ENCODE measurements around the gene CDH23.

CDH23 gene

GRCh38 chr10:71630168-71630567, 233.4 kb downstream of the CDH23 start:
- DNase-seq, result no peak

GRCh38 chr10:71631007-71631861, 234.5 kb downstream of the CDH23 start:
- DNase-seq, result no peak

GRCh38 chr10:71632200-71632820, 235.6 kb downstream of the CDH23 start:
- DNase-seq, result no peak

GRCh38 chr10:71632896-71633600, 236.3 kb downstream of the CDH23 start:
- no peak for DNase-seq

- no peak for DNase-seq
Observed at GRCh38 chr10:71633920-71634319, 237.2 kb downstream of the CDH23 start.

- DNase-seq, result no peak
Observed at GRCh38 chr10:71634531-71635164, 237.9 kb downstream of the CDH23 start.

- no peak for DNase-seq
Observed at GRCh38 chr10:71635251-71635866, 238.6 kb downstream of the CDH23 start.

- no peak for DNase-seq
Observed at GRCh38 chr10:71635867-71636266, 239.1 kb downstream of the CDH23 start.

- no peak for DNase-seq
Observed at GRCh38 chr10:71636588-71636987, 239.9 kb downstream of the CDH23 start.

GRCh38 chr10:71637305-71637704, 240.6 kb downstream of the CDH23 start:
- DNase-seq, result no peak

- DNase-seq, result no peak
Observed at GRCh38 chr10:71638064-71638821, 241.5 kb downstream of the CDH23 start.

- DNase-seq, result no peak
Observed at GRCh38 chr10:71638822-71639719, 242.4 kb downstream of the CDH23 start.

GRCh38 chr10:71640607-71641006, 243.9 kb downstream of the CDH23 start:
- no peak for DNase-seq

- no peak for DNase-seq
Observed at GRCh38 chr10:71641449-71641848, 244.7 kb downstream of the CDH23 start.

GRCh38 chr10:71641986-71642385, 245.3 kb downstream of the CDH23 start:
- no peak for DNase-seq

GRCh38 chr10:71643904-71644303, 247.2 kb downstream of the CDH23 start:
- DNase-seq, result no peak

GRCh38 chr10:71644307-71645180, 247.8 kb downstream of the CDH23 start:
- DNase-seq, result no peak

GRCh38 chr10:71645185-71645584, 248.5 kb downstream of the CDH23 start:
- no peak for DNase-seq

GRCh38 chr10:71646037-71646436, 249.3 kb downstream of the CDH23 start:
- DNase-seq, result no peak
